PC-9 (cell line): Measurements from ENCODE around the gene ACP6.

Experiments used
- EZH2 ChIP-seq: fragments of 200-600 bp; sonication (generic); IDR thresholded peaks from 2 replicates; pipeline ENCODE4 v1.8.0; 2017; ENCODE audit warnings: antibody characterized with exemption, low read depth
- TF ChIP-seq, protein P1 (sequence below): fragments of 200-600 bp; sonication (generic); conservative IDR thresholded peaks from 2 replicates; pipeline ENCODE4 v1.6.1; 2017; ENCODE audit warnings: mixed run types, antibody characterized with exemption, mild to moderate bottlenecking, moderate library complexity

DNA sequence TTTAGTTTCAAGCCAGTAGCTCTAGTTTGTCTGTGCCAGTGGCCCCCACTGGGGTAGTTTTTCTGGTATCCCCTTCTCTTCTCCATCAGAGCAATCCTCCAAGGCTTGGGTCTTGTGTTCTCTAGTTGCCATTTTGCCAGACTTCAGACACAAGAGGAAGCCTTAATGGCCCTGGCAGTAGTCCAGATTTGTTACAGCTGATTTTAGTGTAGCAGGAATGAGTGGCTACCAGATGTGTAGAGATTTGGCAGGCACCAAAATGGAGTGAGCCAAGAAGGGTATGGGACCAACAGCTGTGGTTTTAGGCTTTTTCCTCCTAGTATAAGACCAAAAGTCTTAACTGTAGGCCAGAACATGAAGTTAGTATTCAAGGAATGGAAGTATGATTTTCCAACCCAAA is 56.8 kb downstream of the ACP6 start:
- no peak for TF ChIP-seq EZH2
- TF ChIP-seq, protein P1, sequence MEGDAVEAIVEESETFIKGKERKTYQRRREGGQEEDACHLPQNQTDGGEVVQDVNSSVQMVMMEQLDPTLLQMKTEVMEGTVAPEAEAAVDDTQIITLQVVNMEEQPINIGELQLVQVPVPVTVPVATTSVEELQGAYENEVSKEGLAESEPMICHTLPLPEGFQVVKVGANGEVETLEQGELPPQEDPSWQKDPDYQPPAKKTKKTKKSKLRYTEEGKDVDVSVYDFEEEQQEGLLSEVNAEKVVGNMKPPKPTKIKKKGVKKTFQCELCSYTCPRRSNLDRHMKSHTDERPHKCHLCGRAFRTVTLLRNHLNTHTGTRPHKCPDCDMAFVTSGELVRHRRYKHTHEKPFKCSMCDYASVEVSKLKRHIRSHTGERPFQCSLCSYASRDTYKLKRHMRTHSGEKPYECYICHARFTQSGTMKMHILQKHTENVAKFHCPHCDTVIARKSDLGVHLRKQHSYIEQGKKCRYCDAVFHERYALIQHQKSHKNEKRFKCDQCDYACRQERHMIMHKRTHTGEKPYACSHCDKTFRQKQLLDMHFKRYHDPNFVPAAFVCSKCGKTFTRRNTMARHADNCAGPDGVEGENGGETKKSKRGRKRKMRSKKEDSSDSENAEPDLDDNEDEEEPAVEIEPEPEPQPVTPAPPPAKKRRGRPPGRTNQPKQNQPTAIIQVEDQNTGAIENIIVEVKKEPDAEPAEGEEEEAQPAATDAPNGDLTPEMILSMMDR: no peak
